Brain microvascular endothelial cell (primary cell): ENCODE measurements around the gene MRPL10.
A peak's percentile ranks its signal among the peaks of the same experiment; 100 is the strongest.

Experiments
- DNase-seq: peaks from one replicate; pipeline ENCODE4 v3.0.0-alpha.2; 2020
- H3K27ac ChIP-seq: fragments of 250-450 bp; sonication (Bioruptor Pico); 2 replicates; pipeline ENCODE4 v1.5.1; 2020; ENCODE audit warnings: mild to moderate bottlenecking, moderate library complexity
- H3K27me3 ChIP-seq: fragments of 250-450 bp; sonication (Bioruptor Pico); replicated peaks from 2 replicates; pipeline ENCODE4 v1.5.1; 2020; ENCODE audit warnings: mild to moderate bottlenecking
- H3K36me3 ChIP-seq: fragments of 250-450 bp; sonication (Bioruptor Pico); replicated peaks from 2 replicates; pipeline ENCODE4 v1.5.1; 2020; ENCODE audit warnings: mild to moderate bottlenecking
- H3K4me3 ChIP-seq: 2 replicates; pipeline ENCODE4 v1.5.1; 2011; ENCODE audit warnings: low read depth, mild to moderate bottlenecking, control low read depth, low read length, moderate library complexity
- CTCF ChIP-seq: IDR thresholded peaks from 2 replicates; pipeline ENCODE4 v1.5.1; 2011; ENCODE audit warnings: low read depth, mild to moderate bottlenecking, moderate library complexity, low read length, control low read depth, inconsistent platforms; ENCODE audit errors: missing control alignments
- in situ Hi-C: cut with HindIII; loops from 2 replicates; pipeline ENCODE4 v1.10.0; 2017; ENCODE audit warnings: low sequenced_read_pairs, low pct_ligation_motif_present

Gene MRPL10

GRCh38 chr17:47831003-47831933, at the start of gene MRPL10, which contains the start of gene LRRC46:
MRPL10 (minus strand) TSS chr17:47831541; CDS start chr17:47831511, 30 bp downstream.
LRRC46 (plus strand) TSS chr17:47831670; CDS start chr17:47831990, 320 bp downstream.
- Histone ChIP-seq H3K27ac (peak within 1 kb of the TSS; percentile 80), H3K4me3 (peak within 1 kb of the TSS; percentile 95), H3K27me3 (no peaks in the 10 kb centered on the region), H3K36me3 (peaks cover 20% of the 10 kb centered on the region)
- peak; percentile 88 for DNase-seq
- in situ Hi-C loops, result no loop called here
- TF ChIP-seq CTCF, result peak; percentile 66

GRCh38 chr17:47879776-47880454, 48.6 kb upstream of the MRPL10 start:
- Histone ChIP-seq H3K36me3 (no peaks in the 10 kb centered on the region), H3K27ac (no peak overlapping the region), H3K27me3 (peaks cover 5% of the 10 kb centered on the region), H3K4me3 (no peak overlapping the region)
- DNase-seq, result no peak
- TF ChIP-seq CTCF, result no peak
- in situ Hi-C loops, result no loop called here

- TF ChIP-seq CTCF, result no peak
- Histone ChIP-seq H3K27me3 (peaks cover 11% of the 10 kb centered on the region), H3K27ac (no peak overlapping the region), H3K4me3 (no peak overlapping the region), H3K36me3 (no peaks in the 10 kb centered on the region)
- DNase-seq, result peak; percentile 59
- in situ Hi-C loops, result no loop called here
Observed at GRCh38 chr17:47879028-47879585, 47.8 kb upstream of the MRPL10 start.

GRCh38 chr17:47878203-47879027, 47.1 kb upstream of the MRPL10 start:
- in situ Hi-C loops, result no loop called here
- DNase-seq, result no peak
- Histone ChIP-seq H3K27me3 (peaks cover 18% of the 10 kb centered on the region), H3K4me3 (no peak overlapping the region), H3K36me3 (no peaks in the 10 kb centered on the region), H3K27ac (no peak overlapping the region)
- TF ChIP-seq CTCF, result no peak

GRCh38 chr17:47877368-47878034, 46.2 kb upstream of the MRPL10 start:
- DNase-seq, result no peak
- H3K27me3 ChIP-seq, result peaks cover 27% of the 10 kb centered on the region
- no peak overlapping the region for H3K27ac ChIP-seq
- TF ChIP-seq CTCF, result no peak
- H3K36me3 ChIP-seq, result no peaks in the 10 kb centered on the region
- no peak overlapping the region for H3K4me3 ChIP-seq
- in situ Hi-C loops, result no loop called here
